Muscle layer of duodenum (tissue), 2 donors: ENCODE measurements around the gene ANKRD24.
"Not testable (repeated sequence)": the region's sequence is repeated elsewhere in the genome, so short reads cannot be mapped to it uniquely, and the experiment has no call there.

Experiments
- H3K27ac ChIP-seq: one replicate; pipeline ENCODE4 v1.7.0; 2013; ENCODE audit warnings: mild to moderate bottlenecking, low read length
- H3K27me3 ChIP-seq: one replicate; pipeline ENCODE4 v1.7.0; 2013; ENCODE audit warnings: low read depth, mild to moderate bottlenecking, control low read depth, low read length
- H3K36me3 ChIP-seq, 2 donors: one replicate each; pipeline ENCODE4 v1.7.0; 2013; ENCODE audit warnings: low read length in 2 of 2, control low read depth in 1 of 2, mild to moderate bottlenecking in 1 of 2; ENCODE audit not compliant: insufficient read depth in 2 of 2, control insufficient read depth in 1 of 2
- H3K4me1 ChIP-seq, 2 donors: one replicate each; pipeline ENCODE4 v1.7.0; 2013; ENCODE audit warnings: low read length in 2 of 2, mild to moderate bottlenecking in 2 of 2, control low read depth in 1 of 2, moderate library complexity in 1 of 2; ENCODE audit not compliant: insufficient read depth in 2 of 2, control insufficient read depth in 1 of 2
- H3K4me3 ChIP-seq, 2 donors: one replicate each; pipeline ENCODE4 v1.7.0; 2013; ENCODE audit warnings: low read length in 2 of 2, low read depth in 1 of 2, mild to moderate bottlenecking in 1 of 2
- H3K9me3 ChIP-seq, 2 donors: one replicate each; pipeline ENCODE4 v1.7.0; 2013; ENCODE audit warnings: low read length in 2 of 2, control low read depth in 1 of 2, mild to moderate bottlenecking in 1 of 2; ENCODE audit not compliant: control insufficient read depth in 1 of 2
- donor health status: healthy.

The ANKRD24 gene

GRCh38 chr19:4206818-4207484 is 24.5 kb downstream of the ANKRD24 start:
- peaks cover 0 to 3% of the 10 kb centered on the region in 2 donors for H3K4me1 ChIP-seq
- no peak overlapping the region for H3K27ac ChIP-seq
- no peaks in the 10 kb centered on the region for H3K9me3 ChIP-seq
- H3K4me3 ChIP-seq: no peak overlapping the region
- H3K27me3 ChIP-seq: no peaks in the 10 kb centered on the region
- no peaks in the 10 kb centered on the region for H3K36me3 ChIP-seq

DNA sequence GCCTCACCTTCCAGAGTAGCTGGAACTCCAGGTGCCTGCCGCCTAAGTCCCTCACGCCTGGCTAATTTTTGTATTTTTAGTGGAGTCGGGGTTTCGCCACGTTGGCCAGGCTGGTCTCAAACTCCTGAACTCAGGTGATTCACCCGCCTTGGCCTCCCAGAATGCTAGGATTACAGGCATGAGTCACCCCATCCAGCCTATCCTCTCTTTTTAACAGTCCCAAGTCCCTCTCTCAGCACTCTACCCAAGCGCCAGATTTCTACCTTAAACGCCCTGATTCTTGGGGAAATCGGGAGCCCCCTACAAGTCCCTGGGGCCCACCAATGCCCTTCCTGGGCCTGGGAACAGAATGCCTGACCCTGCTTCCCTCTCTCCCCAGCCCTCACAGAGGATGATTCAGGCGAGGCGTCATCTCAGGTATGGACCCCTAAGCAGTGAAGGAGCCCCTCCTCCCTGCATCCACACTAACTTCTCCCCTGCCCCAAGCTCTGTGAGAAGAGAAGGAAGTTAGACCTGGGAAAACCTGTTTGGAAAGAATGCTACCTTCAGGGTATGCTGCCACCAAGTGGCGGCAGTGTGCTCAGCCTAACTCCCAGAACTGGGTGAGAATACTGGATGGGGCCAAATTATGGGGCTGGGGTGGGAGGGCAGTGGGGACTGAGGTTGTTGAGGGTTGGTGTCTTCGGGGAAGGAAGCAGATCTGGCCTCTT is 26.1 kb downstream of the ANKRD24 start:
- Histone ChIP-seq H3K27ac (no peak overlapping the region), H3K27me3 (no peaks in the 10 kb centered on the region)

GRCh38 chr19:4210166-4210731 is 27.8 kb downstream of the ANKRD24 start:
- Histone ChIP-seq H3K27me3 (no peaks in the 10 kb centered on the region), H3K9me3 (no peaks in the 10 kb centered on the region), H3K36me3 (no peaks in the 10 kb centered on the region)

More for the DNA sequence above, 26.1 kb downstream of the ANKRD24 start:
- no peaks in the 10 kb centered on the region for H3K36me3 ChIP-seq
- peaks cover 0 to 3% of the 10 kb centered on the region in 2 donors for H3K4me1 ChIP-seq
- no peak overlapping the region for H3K4me3 ChIP-seq
- no peaks in the 10 kb centered on the region for H3K9me3 ChIP-seq

GRCh38 chr19:4213116-4213515 is 30.6 kb downstream of the ANKRD24 start:
- Histone ChIP-seq H3K36me3 (no peaks in the 10 kb centered on the region), H3K4me3 (no peak overlapping the region), H3K27me3 (no peaks in the 10 kb centered on the region), H3K9me3 (no peaks in the 10 kb centered on the region), H3K4me1 (no peaks in the 10 kb centered on the region), H3K27ac (no peak overlapping the region)

More at GRCh38 chr19:4210166-4210731, 27.8 kb downstream of the ANKRD24 start:
- no peaks in the 10 kb centered on the region for H3K4me1 ChIP-seq
- H3K4me3 ChIP-seq: no peak overlapping the region
- no peak overlapping the region for H3K27ac ChIP-seq

DNA sequence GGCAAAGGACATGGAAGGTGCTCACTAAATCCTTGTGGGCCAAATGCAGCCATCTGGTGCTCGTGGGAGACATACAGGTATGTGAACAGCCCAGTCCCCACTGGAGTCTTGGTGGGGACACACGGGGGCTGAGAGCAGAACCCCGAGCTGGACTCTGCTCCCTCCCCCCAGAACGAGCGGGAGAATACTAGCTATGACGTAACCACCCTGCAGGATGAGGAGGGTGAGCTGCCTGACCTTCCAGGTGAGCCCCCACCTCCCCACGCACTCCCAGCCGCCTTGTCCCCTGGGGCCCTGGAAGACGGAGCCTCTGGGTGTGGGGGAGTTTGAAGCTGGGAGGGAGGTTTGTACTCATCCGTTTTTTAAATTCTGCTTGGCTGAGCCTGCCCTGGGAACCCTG is 33.3 kb downstream of the ANKRD24 start:
- Histone ChIP-seq H3K4me1 (no peaks in the 10 kb centered on the region), H3K27ac (no peak overlapping the region), H3K4me3 (no peak overlapping the region), H3K9me3 (no peaks in the 10 kb centered on the region), H3K36me3 (no peaks in the 10 kb centered on the region), H3K27me3 (no peaks in the 10 kb centered on the region)

DNA sequence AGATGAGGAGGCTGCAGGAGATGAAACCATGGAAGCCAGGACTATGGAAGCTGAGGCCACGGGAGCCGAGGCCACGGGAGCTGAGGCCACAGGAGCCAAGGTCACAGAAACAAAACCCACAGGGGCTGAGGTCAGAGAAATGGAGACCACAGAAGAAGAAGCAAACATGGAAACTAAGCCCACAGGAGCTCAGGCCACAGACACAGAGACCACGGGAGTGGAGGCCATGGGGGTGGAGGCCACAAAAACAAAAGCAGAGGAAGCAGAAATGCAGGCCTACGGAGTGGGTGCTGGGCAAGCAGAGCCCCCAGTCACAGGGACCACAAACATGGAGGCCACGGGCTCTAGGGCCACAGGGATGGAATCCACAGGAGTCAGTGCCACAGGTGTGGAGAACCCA is 34.4 kb downstream of the ANKRD24 start:
- Histone ChIP-seq H3K9me3 (no peaks in the 10 kb centered on the region), H3K27me3 (no peaks in the 10 kb centered on the region), H3K36me3 (no peaks in the 10 kb centered on the region), H3K27ac (no peak overlapping the region), H3K4me1 (no peaks in the 10 kb centered on the region), H3K4me3 (no peak overlapping the region)

- H3K4me1 ChIP-seq: no peaks in the 10 kb centered on the region
- H3K9me3 ChIP-seq: no peaks in the 10 kb centered on the region
- no peak overlapping the region for H3K4me3 ChIP-seq
- H3K27me3 ChIP-seq: no peaks in the 10 kb centered on the region
- H3K36me3 ChIP-seq: no peaks in the 10 kb centered on the region
- no peak overlapping the region for H3K27ac ChIP-seq
Observed at GRCh38 chr19:4217429-4218264, 35.2 kb downstream of the ANKRD24 start.

- not testable (repeated sequence) for H3K27me3 ChIP-seq, H3K4me3 ChIP-seq, H3K36me3 ChIP-seq
Observed at GRCh38 chr19:4218523-4218922, 36.0 kb downstream of the ANKRD24 start.

DNA sequence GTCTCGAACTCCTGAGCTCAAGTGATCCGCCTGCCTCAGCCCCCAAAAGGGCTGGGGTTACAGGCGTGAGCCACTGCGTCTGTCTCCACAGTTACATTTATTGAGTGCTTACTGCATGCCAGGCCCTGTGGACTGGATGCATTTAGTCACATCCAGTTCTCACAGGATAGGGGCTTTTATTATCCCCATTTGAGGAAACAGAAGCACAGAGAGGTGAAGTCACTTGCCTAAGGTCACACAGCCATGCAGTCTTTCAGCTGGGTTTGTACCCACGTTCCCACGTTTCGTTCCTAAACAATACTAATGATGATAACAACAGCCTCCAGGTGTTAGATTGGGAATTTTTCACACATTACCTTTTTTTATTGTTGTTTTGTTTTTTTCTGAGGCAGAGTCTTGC is 37.7 kb downstream of the ANKRD24 start:
- H3K4me1 ChIP-seq: no peaks in the 10 kb centered on the region
- H3K9me3 ChIP-seq: no peaks in the 10 kb centered on the region
- no peaks in the 10 kb centered on the region for H3K27me3 ChIP-seq
- H3K27ac ChIP-seq: no peak overlapping the region
- no peaks in the 10 kb centered on the region for H3K36me3 ChIP-seq
- no peak overlapping the region for H3K4me3 ChIP-seq

More at GRCh38 chr19:4218523-4218922, 36.0 kb downstream of the ANKRD24 start:
- not testable (repeated sequence) for H3K4me1 ChIP-seq, H3K9me3 ChIP-seq, H3K27ac ChIP-seq

- Histone ChIP-seq H3K4me3 (no peak overlapping the region), H3K4me1 (no peaks in the 10 kb centered on the region), H3K27me3 (peaks cover 16% of the 10 kb centered on the region), H3K36me3 (no peaks in the 10 kb centered on the region), H3K9me3 (no peaks in the 10 kb centered on the region), H3K27ac (no peak overlapping the region)
Observed at GRCh38 chr19:4224470-4224869, 42.0 kb downstream of the ANKRD24 start.

- Histone ChIP-seq H3K27me3 (peaks cover 17% of the 10 kb centered on the region), H3K9me3 (no peaks in the 10 kb centered on the region), H3K4me1 (no peaks in the 10 kb centered on the region), H3K4me3 (no peak overlapping the region), H3K36me3 (no peaks in the 10 kb centered on the region), H3K27ac (no peak overlapping the region)
Observed at GRCh38 chr19:4225885-4226284, 43.4 kb downstream of the ANKRD24 start.
